ENCODE results near the gene PTGDR2. TPM values are rescaled to one million over a fixed set of nuclear protein-coding genes. Genes with fewer than 3 reads are reported as not detected.

The PTGDR2 gene
- total RNA-seq, 1 donor from 2014 or later: 0.86 TPM

- peaks cover 91% of the 10 kb centered on the region for H3K36me3 ChIP-seq
- no peak for TF ChIP-seq CTCF (IDR thresholded peaks at IDR 0.05)
- H3K27me3 ChIP-seq (ENCODE audit: low read depth): no peaks in the 10 kb centered on the region
- intact Hi-C loops (cut with DNase I): loop anchor here (5.0 kb wide), 1 partner anchor 68 kb away; no protein-coding TSS in a partner anchor
- ATAC-seq (no peak), DNase-seq (no peak)
- peaks cover 14% of the 10 kb centered on the region for H3K4me1 ChIP-seq
- H3K27ac ChIP-seq: no peak overlapping the region
- H3K9me3 ChIP-seq: no peaks in the 10 kb centered on the region
- H3K4me3 ChIP-seq: no peak overlapping the region
Measured at GRCh38 chr11:60899977-60900376, 44.2 kb upstream of the PTGDR2 start.

- no peaks in the 10 kb centered on the region for H3K27me3 ChIP-seq (ENCODE audit: low read depth)
- peaks cover 7% of the 10 kb centered on the region for H3K4me1 ChIP-seq
- H3K4me3 ChIP-seq: no peak overlapping the region
- TF ChIP-seq CTCF (IDR thresholded peaks at IDR 0.05): peak; percentile 94
- H3K27ac ChIP-seq: no peak overlapping the region
- DNase-seq (no peak), ATAC-seq (peak; percentile 79 to 83)
- H3K36me3 ChIP-seq: peaks cover 98% of the 10 kb centered on the region
- no peaks in the 10 kb centered on the region for H3K9me3 ChIP-seq
- intact Hi-C loops (cut with DNase I): loop anchor here (5.0 kb wide), 1 partner anchor 67 kb away; no protein-coding TSS in a partner anchor
Measured at GRCh38 chr11:60899046-60899936, 43.5 kb upstream of the PTGDR2 start.

GRCh38 chr11:60897496-60897895, 41.7 kb upstream of the PTGDR2 start:
- ATAC-seq (no peak), DNase-seq (no peak)
- H3K36me3 ChIP-seq: peaks cover 100% of the 10 kb centered on the region
- intact Hi-C loops (cut with DNase I): loop anchor here (5.0 kb wide), 1 partner anchor 65 kb away; no protein-coding TSS in a partner anchor
- TF ChIP-seq CTCF (IDR thresholded peaks at IDR 0.05): no peak
- no peaks in the 10 kb centered on the region for H3K4me1 ChIP-seq
- H3K9me3 ChIP-seq: no peaks in the 10 kb centered on the region
- no peaks in the 10 kb centered on the region for H3K27me3 ChIP-seq (ENCODE audit: low read depth)
- H3K4me3 ChIP-seq: no peak overlapping the region
- no peak overlapping the region for H3K27ac ChIP-seq

- TF ChIP-seq CTCF (IDR thresholded peaks at IDR 0.05): no peak
- Histone ChIP-seq H3K9me3 (no peaks in the 10 kb centered on the region), H3K4me3 (no peak overlapping the region), H3K4me1 (no peaks in the 10 kb centered on the region), H3K36me3 (peaks cover 92% of the 10 kb centered on the region), H3K27me3 (ENCODE audit: low read depth) (no peaks in the 10 kb centered on the region), H3K27ac (no peak overlapping the region)
- ATAC-seq (no peak), DNase-seq (no peak)
- intact Hi-C loops (cut with DNase I): loop anchor here (5.0 kb wide), 1 partner anchor 63 kb away; no protein-coding TSS in a partner anchor
Measured at GRCh38 chr11:60895687-60896086, 39.9 kb upstream of the PTGDR2 start.

- Histone ChIP-seq H3K4me1 (no peaks in the 10 kb centered on the region), H3K27me3 (ENCODE audit: low read depth) (no peaks in the 10 kb centered on the region), H3K27ac (no peak overlapping the region), H3K4me3 (no peak overlapping the region), H3K36me3 (peaks cover 48% of the 10 kb centered on the region), H3K9me3 (no peaks in the 10 kb centered on the region)
- intact Hi-C loops (cut with DNase I): no loop called here
- ATAC-seq (no peak), DNase-seq (no peak)
- no peak for TF ChIP-seq CTCF (IDR thresholded peaks at IDR 0.05)
Measured at GRCh38 chr11:60891103-60891741, 35.5 kb upstream of the PTGDR2 start.
